C1 segment of cervical spinal cord (tissue), 14 donors: ENCODE data around the gene HSD11B1.
A peak's percentile ranks its signal among the peaks of the same experiment; 100 is the strongest.

Source experiments
- DNase-seq, 14 donors: peaks; one replicate each; lab custom pipeline; 2025; lab: John Stamatoyannopoulos, UW

HSD11B1 gene

GRCh38 chr1:209727286-209727685 lies 22.6 kb downstream of the HSD11B1 start:
- DNase-seq = no peak

DNA sequence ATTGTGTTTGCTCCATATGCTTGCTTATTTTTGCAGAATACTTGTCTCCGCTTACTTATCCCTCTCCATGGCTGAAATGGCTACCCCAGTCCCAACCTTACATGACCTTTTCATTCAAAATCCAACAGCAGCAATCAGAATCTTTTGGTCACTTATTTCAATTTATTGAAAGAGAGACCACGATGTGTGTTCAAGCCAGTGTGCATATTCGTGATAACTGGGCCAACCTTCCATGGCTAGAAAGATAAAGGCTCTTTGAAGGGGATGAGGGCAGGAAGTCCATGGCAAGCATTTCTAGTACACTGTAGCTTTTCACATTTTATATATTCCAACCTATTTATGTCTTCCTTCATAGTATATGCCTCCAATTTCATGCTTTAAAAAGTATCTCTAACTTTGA lies 23.1 kb downstream of the HSD11B1 start:
- DNase-seq = no peak

DNA sequence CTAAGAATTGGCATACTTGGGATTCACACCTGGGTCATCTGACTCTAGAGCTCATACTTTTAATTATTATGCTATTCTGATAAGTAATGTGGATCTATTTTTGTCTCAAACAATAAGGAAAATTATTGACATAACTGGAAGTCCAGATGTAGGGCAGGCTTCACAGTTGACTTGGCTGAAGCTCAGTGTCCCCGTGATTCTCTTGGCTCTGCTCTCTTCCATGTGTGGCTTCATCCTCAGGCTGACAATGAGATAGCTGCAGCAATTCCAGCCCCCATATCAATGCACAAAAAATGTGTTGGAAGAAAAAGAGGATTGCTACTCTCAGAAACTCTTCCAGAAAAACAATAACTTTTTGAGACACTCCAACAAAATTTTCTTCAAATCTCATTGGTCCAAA lies 23.8 kb downstream of the HSD11B1 start:
- DNase-seq = peak in 1 of 14 donors; percentile 12

DNA sequence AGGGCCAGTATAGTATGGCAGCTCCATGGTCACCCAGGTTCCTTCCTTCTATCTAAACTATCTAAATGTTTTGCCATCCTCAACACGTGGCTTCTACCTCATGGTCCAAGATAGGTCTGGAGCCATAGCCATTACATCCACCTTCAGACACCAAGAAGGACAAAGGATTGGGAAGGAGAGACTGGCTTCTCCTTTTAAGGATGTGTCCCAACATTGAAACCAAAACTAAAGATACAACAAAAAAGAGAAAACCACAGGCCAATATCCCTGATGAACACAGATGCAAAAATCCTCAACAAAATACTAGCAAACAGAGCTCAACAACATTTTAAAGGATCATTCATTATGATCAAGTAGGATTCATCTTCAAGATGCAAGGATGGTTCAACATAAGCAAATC lies 24.8 kb downstream of the HSD11B1 start:
- DNase-seq = no peak

DNA sequence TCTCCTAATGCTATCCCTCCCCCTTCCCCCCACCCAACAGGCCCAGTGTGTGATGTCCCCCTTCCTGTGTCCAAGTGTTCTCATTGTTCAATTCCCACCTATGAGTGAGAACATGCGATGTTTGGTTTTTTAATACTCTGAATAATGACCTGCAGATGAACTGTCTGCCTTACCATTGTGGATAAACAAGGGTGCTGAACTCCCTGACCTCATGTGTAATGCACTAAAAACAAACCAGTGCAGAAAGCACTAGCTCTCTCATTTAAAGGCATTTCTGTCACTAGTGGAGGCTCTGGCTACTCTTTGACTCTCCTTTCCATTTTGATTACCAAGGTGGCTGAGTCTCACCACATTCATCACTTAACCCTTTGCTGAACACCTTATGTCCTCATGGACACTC lies 28.1 kb downstream of the HSD11B1 start:
- no peak for DNase-seq

DNA sequence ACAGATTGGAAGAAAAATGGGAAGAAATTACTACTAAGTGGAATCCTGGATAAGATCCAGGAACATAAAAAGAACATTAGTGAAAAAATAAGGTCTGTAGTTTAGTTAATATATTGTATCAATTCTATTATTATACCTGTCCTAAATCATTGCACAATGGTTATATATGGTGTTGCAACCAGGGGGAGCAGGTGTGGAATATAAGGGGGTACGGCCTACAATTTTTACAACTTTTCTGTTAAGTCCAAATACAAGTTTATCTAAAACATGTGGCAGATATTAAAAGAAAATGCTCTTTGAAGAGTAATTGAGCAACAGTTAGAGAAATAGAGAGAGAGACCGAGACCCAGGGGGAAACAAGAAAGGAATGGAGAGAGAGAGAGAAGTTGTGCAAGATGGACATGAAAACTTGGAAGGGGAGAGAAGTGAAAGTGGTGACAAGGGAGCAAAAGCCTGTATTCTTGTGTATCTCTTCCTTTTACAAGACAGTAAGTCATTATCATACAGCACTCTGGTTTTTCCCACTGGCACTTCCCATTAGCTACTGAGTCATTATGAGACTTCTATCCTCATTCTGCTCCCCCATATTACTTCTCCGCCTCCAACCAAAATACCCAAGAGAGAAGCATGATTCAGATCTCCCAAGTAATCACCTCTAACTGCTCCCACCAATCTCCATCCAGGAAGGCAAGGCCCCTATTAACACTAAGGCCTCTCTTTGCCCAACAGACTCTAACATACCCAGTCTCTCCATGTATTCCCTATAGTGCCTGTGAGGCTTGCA lies 29.0 kb downstream of the HSD11B1 start:
- no peak for DNase-seq

DNA sequence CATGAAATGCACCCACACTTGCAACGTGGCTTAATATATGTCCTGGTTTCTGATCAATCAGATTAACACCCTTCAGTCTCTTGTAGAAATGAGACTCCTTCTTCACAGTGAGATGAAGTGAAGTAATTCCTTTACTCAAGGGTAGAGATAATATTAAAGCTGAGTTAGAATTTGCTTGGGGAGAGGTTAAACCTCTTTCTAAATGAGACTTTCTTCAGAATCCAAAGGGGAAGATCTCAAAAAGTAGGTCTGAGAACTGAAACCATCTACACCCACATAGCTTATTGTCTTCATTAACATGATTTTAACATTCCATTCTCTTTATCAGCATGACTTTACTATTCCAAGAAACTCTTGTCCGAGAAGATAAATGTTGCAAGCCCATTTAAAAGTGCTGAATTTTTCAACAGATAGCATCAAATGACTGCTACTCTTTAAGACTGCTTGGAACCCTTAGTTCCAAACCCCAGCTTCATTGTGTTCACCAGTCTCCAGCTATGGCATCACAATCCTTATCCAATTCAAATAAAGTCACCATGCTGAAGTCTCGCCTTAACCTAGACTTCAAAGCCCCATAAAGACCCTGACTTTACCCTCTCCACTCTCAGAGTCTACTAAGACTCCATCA lies 32.0 kb downstream of the HSD11B1 start:
- DNase-seq = no peak

DNA sequence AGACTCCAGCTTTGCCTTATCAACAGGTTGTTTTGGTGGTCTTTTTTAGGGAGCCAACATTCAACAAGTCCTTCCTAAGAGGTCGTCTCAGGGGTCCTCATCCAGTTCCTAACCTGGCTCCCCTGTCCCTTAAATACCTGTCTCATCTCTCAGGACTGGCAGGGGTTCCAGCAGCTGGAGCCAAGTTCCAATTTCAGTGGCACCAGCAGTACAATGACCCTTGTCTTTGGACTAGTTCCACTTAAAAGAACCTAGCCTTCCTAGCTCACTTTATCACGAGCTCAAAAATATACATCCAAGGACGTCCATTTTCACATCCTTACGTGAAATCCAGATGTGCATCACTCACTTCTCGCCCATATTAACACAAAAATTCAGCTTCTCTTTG lies 32.5 kb downstream of the HSD11B1 start:
- DNase-seq = no peak

DNA sequence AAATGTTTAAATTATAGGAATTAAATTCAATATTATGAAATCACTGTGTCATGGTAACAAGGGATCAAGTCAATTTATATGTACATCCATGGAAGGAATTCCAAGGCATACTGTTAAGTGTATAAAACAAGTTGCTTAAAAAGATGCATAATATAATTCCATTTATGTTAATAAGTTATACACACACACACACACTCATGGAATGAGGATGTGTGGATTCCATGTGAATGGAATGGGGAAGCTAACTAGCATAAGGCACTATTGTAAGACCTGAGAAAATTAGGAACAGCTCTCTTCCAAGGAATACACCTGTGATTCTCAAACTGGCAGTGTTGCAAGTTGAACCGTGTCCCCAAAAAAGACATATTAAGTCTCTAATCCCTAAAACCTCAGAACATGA lies 33.6 kb downstream of the HSD11B1 start:
- DNase-seq = no peak

DNA sequence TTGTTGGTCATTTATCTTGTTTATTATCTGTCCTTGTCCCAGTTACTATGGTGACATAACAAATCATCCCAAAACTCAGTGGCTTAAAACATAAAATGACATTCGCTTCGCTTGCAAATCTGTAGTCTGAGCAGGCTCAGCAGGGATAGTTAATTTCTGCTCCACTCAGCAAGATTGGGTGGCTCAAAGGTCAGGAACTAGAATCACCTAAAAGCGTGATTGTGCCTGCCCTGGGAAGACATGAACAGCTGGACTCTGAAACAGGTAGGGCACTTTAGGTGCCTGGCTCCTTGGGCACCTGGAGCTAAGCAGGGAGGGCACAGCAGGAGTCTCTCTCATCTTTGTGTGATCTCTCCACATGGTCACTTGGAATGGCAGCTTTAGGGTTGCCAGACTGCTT lies 36.5 kb downstream of the HSD11B1 start:
- no peak for DNase-seq

- no peak for DNase-seq
Measured at GRCh38 chr1:209741889-209742288, 37.2 kb downstream of the HSD11B1 start.

DNA sequence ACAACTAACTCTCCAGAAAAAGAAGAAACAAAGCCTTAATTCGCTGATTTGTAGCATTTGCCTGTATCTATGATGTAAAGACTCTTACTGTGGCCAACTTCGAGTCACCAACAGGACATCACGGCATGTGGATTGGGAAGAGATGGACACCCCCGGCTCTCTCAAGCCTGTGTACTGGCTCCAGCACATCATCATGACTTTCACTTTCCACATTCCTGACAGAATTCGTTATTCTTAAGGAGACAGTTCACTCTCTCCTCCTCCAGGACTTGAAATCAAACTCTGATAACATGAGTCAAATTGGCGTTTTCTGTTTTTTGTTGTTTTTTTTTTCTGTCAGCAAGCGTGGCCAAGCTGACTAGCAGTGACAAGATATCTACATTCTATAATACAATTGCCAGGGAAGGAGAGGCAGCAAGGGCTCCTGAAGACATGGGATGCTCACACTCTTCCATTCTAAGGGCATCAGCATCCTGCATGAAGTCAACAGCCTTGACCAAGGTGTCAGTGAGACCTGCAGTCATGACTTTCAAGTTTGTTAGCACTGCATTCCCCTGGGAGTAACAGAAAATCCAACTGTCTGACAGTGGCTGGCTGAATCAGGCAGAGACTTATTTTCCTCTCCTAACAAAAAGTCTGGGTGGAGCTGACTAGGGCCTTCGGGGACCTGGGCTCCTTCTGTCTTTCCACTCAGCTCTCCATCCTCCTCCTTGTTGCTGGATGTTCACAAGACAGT lies 37.9 kb downstream of the HSD11B1 start:
- peak in 2 of 14 donors; percentile 16 to 20 for DNase-seq

DNA sequence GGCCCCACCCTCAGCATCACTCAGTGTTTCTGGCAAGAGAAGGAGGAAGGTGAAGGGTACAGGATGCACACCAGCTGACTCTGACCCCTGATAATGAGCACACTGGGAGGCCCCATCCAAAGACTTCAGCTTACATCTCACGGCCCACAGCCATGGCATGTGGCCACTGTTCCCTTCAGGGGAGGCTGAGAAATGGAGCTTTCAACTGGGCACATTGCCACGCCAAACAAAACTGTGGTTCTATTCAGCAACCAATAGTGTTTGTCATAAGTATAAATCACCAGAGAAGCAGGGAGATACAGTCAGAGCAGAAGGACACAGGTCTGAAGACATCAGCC lies 38.5 kb downstream of the HSD11B1 start:
- DNase-seq = peak in 3 of 14 donors; percentile 11 to 36 (median 28)

DNA sequence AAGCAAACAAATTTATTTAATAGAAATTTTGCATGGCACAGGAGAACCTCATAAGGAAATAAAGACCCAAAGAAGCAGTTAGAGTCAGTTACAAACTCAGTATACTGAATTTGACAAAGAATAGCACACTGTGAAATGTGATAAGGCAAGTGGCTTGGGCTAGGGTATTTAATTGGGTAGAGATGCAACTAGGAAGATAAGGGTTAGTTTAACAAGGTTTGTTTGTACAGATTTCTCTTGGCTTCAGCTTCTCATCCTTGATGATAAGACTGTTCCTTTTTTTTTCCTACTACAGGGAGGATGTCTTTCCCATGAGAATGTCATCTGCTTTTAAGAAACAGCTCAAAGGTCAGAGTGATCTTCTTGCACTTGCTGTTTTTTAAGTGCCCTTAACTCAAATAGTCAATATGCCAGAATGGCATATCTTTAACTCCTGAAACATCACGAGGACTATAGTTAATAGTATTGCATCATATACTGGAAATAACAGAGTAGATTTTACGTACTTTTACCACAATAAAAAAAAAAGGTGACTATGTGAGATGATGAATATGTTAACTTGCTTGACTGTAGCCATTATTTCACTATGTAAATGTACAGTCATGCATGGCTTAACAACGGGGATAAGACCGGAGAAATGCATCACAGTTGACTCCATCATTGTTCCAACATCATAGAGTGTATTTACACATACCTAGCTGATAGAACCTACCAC lies 42.0 kb downstream of the HSD11B1 start:
- no peak for DNase-seq

GRCh38 chr1:209747580-209748262 lies 43.1 kb downstream of the HSD11B1 start:
- DNase-seq = peak; percentile 43 to 95 (median 82)

- DNase-seq = no peak
Measured at GRCh38 chr1:209748620-209749019, 44.0 kb downstream of the HSD11B1 start.

DNA sequence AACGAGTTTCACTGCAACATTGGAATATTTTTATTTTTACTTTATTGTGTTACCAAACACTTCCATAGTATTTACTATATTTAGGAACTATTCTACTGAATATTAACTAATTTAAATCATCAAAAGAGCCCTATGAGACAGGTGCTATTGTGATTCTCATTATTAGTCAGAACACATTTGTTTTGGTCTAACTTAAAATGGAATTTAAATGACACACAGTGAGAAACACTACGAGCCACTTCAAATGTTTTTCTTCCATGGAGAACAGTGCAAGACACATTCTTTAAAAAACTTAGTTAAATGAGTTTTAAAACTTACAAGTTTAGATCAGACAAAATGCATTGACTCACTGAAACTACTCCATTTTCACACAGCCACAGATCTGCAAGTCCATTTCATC lies 44.6 kb downstream of the HSD11B1 start:
- no peak for DNase-seq

- DNase-seq = no peak
Measured at GRCh38 chr1:209749670-209750323, 45.2 kb downstream of the HSD11B1 start.

DNA sequence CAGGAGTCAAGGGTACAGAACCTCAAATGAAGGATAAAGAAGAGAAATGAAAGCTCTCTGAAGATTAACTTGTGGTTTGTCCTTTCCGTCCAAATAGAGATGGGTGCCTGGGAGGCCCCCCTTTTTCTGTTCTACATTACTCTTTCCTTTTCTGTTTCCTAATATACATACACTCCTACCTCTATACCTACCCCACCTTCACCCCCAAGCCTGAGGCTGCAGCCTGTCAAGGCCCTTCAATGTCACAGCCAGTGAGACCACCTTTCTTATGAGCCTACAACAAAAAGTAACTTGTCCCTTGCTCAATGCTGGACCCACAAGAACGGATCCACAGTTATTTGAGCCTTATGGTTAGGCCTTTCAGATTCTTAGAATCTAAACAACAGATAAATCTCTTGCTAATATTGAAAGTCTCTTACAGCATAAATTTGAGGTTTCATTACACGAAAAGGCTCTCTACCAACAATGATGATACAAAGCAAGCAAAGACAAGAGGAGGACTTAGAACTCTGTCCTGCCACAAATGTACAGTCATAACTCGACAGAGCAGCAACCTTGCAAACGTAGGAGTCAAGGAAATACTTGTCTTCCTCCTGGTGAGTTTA lies 47.1 kb downstream of the HSD11B1 start:
- DNase-seq = no peak

DNA sequence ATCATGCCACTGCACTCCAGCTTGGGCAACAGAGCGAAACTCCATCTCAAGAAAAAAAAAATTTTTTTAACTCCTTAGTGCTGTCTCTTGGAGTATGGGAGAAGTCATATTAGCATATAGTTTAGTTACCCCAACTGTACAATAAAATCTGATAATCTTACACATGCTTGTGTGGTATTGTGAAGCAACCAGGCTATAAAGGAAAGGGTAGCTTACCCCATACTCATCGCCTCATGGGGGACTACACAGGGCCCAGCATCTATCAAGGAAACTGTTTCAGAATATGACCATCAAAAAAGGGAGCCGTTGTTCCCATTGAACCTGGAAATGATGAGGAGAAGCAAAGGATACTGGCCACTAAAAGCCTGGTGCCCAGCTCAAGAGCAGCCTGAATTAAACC lies 48.2 kb downstream of the HSD11B1 start:
- no peak for DNase-seq

- no peak for DNase-seq
Measured at GRCh38 chr1:209755256-209755655, 50.6 kb downstream of the HSD11B1 start.
